ENCODE data around the gene ATP1B2. TPM values are rescaled to one million over a fixed set of nuclear protein-coding genes. Genes with fewer than 3 reads are reported as not detected.
A peak's percentile ranks its signal among the peaks of the same experiment; 100 is the strongest.

The ATP1B2 gene
- total RNA-seq, 1 donor from 2014 or later = 3.0 TPM

- Mint-ChIP-seq H3K4me3 (ENCODE audit: unreplicated experiment) (peak overlapping the region; percentile 95), H3K27me3 (ENCODE audit: unreplicated experiment) (no peaks in the 10 kb centered on the region), H3K36me3 (ENCODE audit: unreplicated experiment) (no peaks in the 10 kb centered on the region), H3K27ac (ENCODE audit: unreplicated experiment) (peak overlapping the region; percentile 99), H3K4me1 (ENCODE audit: unreplicated experiment) (peaks cover 33% of the 10 kb centered on the region), H3K9me3 (ENCODE audit: unreplicated experiment) (no peaks in the 10 kb centered on the region)
- DNase-seq (ENCODE audit: extremely low spot score, unreplicated experiment) = peak; percentile 91
- TF ChIP-seq, protein P1, sequence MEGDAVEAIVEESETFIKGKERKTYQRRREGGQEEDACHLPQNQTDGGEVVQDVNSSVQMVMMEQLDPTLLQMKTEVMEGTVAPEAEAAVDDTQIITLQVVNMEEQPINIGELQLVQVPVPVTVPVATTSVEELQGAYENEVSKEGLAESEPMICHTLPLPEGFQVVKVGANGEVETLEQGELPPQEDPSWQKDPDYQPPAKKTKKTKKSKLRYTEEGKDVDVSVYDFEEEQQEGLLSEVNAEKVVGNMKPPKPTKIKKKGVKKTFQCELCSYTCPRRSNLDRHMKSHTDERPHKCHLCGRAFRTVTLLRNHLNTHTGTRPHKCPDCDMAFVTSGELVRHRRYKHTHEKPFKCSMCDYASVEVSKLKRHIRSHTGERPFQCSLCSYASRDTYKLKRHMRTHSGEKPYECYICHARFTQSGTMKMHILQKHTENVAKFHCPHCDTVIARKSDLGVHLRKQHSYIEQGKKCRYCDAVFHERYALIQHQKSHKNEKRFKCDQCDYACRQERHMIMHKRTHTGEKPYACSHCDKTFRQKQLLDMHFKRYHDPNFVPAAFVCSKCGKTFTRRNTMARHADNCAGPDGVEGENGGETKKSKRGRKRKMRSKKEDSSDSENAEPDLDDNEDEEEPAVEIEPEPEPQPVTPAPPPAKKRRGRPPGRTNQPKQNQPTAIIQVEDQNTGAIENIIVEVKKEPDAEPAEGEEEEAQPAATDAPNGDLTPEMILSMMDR (IDR thresholded peaks at IDR 0.05) = no peak
These were observed 35.7 kb downstream of the ATP1B2 start for GRCh38 chr17:7686222-7687071.

GRCh38 chr17:7687072-7687907 lies 36.6 kb downstream of the ATP1B2 start, which contains the start of gene TP53:
TP53 (minus strand) TSS chr17:7687490; CDS start chr17:7676594, 10,896 bp downstream.
- peak; percentile 94 for DNase-seq (ENCODE audit: extremely low spot score, unreplicated experiment)
- TF ChIP-seq, protein P1 (IDR thresholded peaks at IDR 0.05) = no peak
- peak within 1 kb of the TSS; percentile 95 for H3K4me3 Mint-ChIP-seq (ENCODE audit: unreplicated experiment)
- H3K4me1 Mint-ChIP-seq (ENCODE audit: unreplicated experiment) = peaks cover 33% of the 10 kb centered on the region
- no peaks in the 10 kb centered on the region for H3K36me3 Mint-ChIP-seq (ENCODE audit: unreplicated experiment)
- H3K27me3 Mint-ChIP-seq (ENCODE audit: unreplicated experiment) = no peaks in the 10 kb centered on the region
- peak within 1 kb of the TSS; percentile 99 for H3K27ac Mint-ChIP-seq (ENCODE audit: unreplicated experiment)
- H3K9me3 Mint-ChIP-seq (ENCODE audit: unreplicated experiment) = no peaks in the 10 kb centered on the region

GRCh38 chr17:7687908-7688807 lies 37.4 kb downstream of the ATP1B2 start, which contains the start of gene WRAP53:
WRAP53 (plus strand) TSS chr17:7688477; CDS start chr17:7688649, 172 bp downstream.
- peaks cover 33% of the 10 kb centered on the region for H3K4me1 Mint-ChIP-seq (ENCODE audit: unreplicated experiment)
- H3K9me3 Mint-ChIP-seq (ENCODE audit: unreplicated experiment) = no peaks in the 10 kb centered on the region
- peaks cover 3% of the 10 kb centered on the region for H3K36me3 Mint-ChIP-seq (ENCODE audit: unreplicated experiment)
- DNase-seq (ENCODE audit: extremely low spot score, unreplicated experiment) = peak; percentile 99
- peak within 1 kb of the TSS; percentile 95 for H3K4me3 Mint-ChIP-seq (ENCODE audit: unreplicated experiment)
- no peaks in the 10 kb centered on the region for H3K27me3 Mint-ChIP-seq (ENCODE audit: unreplicated experiment)
- H3K27ac Mint-ChIP-seq (ENCODE audit: unreplicated experiment) = peak within 1 kb of the TSS; percentile 99
- TF ChIP-seq, protein P1 (IDR thresholded peaks at IDR 0.05) = peak; percentile 100

DNA sequence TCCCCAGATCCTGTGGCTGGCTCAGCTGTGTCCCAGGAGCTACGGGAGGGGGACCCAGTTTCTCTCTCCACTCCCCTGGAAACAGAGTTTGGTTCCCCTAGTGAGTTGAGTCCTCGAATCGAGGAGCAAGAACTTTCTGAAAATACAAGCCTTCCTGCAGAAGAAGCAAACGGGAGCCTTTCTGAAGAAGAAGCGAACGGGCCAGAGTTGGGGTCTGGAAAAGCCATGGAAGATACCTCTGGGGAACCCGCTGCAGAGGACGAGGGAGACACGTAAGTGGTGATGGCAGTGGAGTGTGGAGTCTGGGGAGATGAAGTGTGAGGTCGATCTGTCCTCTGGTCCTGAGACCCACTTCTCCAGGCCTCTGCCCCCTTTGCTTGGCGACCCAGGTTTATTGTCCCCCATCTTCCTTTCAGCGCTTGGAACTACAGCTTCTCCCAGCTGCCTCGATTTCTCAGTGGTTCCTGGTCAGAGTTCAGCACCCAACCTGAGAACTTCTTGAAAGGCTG lies 38.1 kb downstream of the ATP1B2 start:
- no peak for DNase-seq (ENCODE audit: extremely low spot score, unreplicated experiment)
- Mint-ChIP-seq H3K36me3 (ENCODE audit: unreplicated experiment) (peaks cover 3% of the 10 kb centered on the region), H3K27me3 (ENCODE audit: unreplicated experiment) (no peaks in the 10 kb centered on the region), H3K27ac (ENCODE audit: unreplicated experiment) (peak overlapping the region; percentile 90), H3K9me3 (ENCODE audit: unreplicated experiment) (no peaks in the 10 kb centered on the region), H3K4me1 (ENCODE audit: unreplicated experiment) (peaks cover 33% of the 10 kb centered on the region), H3K4me3 (ENCODE audit: unreplicated experiment) (peak overlapping the region; percentile 95)
- TF ChIP-seq, protein P1 (IDR thresholded peaks at IDR 0.05) = no peak

All from osteocyte (in vitro differentiated cells).